Heart right ventricle (tissue), 16 donors: Measurements from ENCODE around the gene OR5B3. TPM values are rescaled to one million over a fixed set of nuclear protein-coding genes. Genes with fewer than 3 reads are reported as not detected.

Experiments
- ATAC-seq, 8 donors: fragments of 200-7000 bp; cut with Tn5 transposase; one replicate each; pipeline ENCODE4 v1.9.1; 2020; ENCODE audit warnings: mild to moderate bottlenecking in 8 of 8, moderate library complexity in 8 of 8, moderate number of reproducible peaks in 1 of 8
- DNase-seq, 2 donors: peaks; one replicate each; pipeline ENCODE4 v3.0.0-alpha.2; 2020
- H3K27ac ChIP-seq, 10 donors: fragments of 200-600 bp; sonication (generic) in 2 of 10; one replicate each; pipeline versions ENCODE4 v1.5.0 to v1.8.0; 2020 to 2022; ENCODE audit warnings: mild to moderate bottlenecking in 3 of 10
- H3K27me3 ChIP-seq, 7 donors: fragments of 200-600 bp; one replicate each; pipeline ENCODE4 v1.8.0; 2021 to 2022; ENCODE audit warnings: mild to moderate bottlenecking in 2 of 7
- H3K36me3 ChIP-seq, 9 donors: fragments of 200-600 bp; sonication (generic) in 1 of 9; one replicate each; pipeline versions ENCODE4 v1.5.0 to v1.8.0; 2020 to 2022; ENCODE audit warnings: mild to moderate bottlenecking in 2 of 9
- H3K4me1 ChIP-seq, 9 donors: fragments of 200-600 bp; sonication (generic) in 1 of 9; one replicate each; pipeline versions ENCODE4 v1.5.0 to v1.8.0; 2020 to 2022; ENCODE audit warnings: mild to moderate bottlenecking in 4 of 9
- H3K4me3 ChIP-seq, 10 donors: fragments of 200-600 bp; sonication (generic) in 2 of 10; one replicate each; pipeline versions ENCODE4 v1.5.0 to v1.8.0; 2020 to 2022; ENCODE audit warnings: mild to moderate bottlenecking in 7 of 10, moderate library complexity in 2 of 10
- H3K9me3 ChIP-seq, 11 donors: fragments of 200-600 bp in 10 of 11; sonication (generic) in 2 of 11; one replicate each; pipeline versions ENCODE4 v1.5.0 to v1.8.0; 2013 to 2022; ENCODE audit warnings: mild to moderate bottlenecking in 2 of 11, control low read depth in 1 of 11, moderate library complexity in 1 of 11
- CTCF ChIP-seq, 9 donors: fragments of 200-600 bp; sonication (generic) in 2 of 9; IDR thresholded peaks; one replicate each; pipeline versions ENCODE4 v1.5.0 to v1.8.0; 2021 to 2022; ENCODE audit warnings: antibody characterized with exemption in 9 of 9, mild to moderate bottlenecking in 5 of 9, moderate library complexity in 1 of 9
- WGBS, 2 donors: extraction: QIAGEN DNeasy Blood & Tissue Kit; methylation state at CpG; one replicate each; pipeline ENCODE4 v1.1.7; 2013; ENCODE audit warnings: inconsistent platforms in 1 of 2; 5-methylcytosine and 5-hydroxymethylcytosine counted together
- intact Hi-C, 10 donors: fragments of 100-400 bp; cut with DNase I; formaldehyde crosslinking; loops; one replicate each; pipeline versions ENCODE4 v1.11.1 to v1.14.2; 2022
- polyA plus RNA-seq, 2 donors: library from polyadenylated mRNA; stranded (reverse); fragments of 200-250 nt; gene quantifications; one replicate each; pipeline ENCODE4 v1.2.3, GENCODE V29; 2013
- total RNA-seq, 10 donors: library from RNA; stranded (reverse); fragmentation: NEBNext Ultra II Directional in 3 of 10; extraction: Animal tissue kit (Norgen Biotek cat#: 25700) in 3 of 10; gene quantifications; one replicate each; pipeline versions ENCODE4 v1.2.1 to v1.2.4, GENCODE V29; 2021 to 2023
- donor health status: Arrhythmogenic right ventricular cardiomyopathy.
- donor health status: ischemic (EF 13 %, LVEDD 7.1; RV severe dilation, severe dysfunction).
- donor health status: healthy with polysubstance abuse.
- donor health status: DM: no; HTN: yes; CAD: no.
- donor health status: DM: no; HTN: no; CAD: no.
- donor health status: ischemic (EF 25% LVEDD 6.9; RV normal size, moderate dysfunction).
- donor health status: ischemic (EF 25% LVEDD 5.7; RV mildly dilated, moderate dysfunction).
- donor health status: healthy.
- donor health status: DM: yes; HTN: yes; CAD: no.
- donor health status: Ischemic cardiomyopathy.
- donor health status: ischemic (EF 35%, LVEDD 5.7; RV mildly dilated, moderate dysfunction).
- donor health status: nonischemic (EF 11% LVEDD 7.7; RV severe dilation, severe dysfunction).
- donor health status: DM: yes; HTN: yes; CAD: no.
- donor health status: PGD.
- donor health status: ischemic (EF 29% LVEDD 5.4; RV normal size, mild dysfunction).
- donor health status: nonischemic (EF 23%, LVEDD 6.1; RV moderate dilation, normal function).

Gene OR5B3
- total and polyA plus RNA-seq, 12 donors = not detected

- WGBS, 2 donors = 86 to 98% methylated on average over 1 of the region's 1 CpG
- H3K27ac ChIP-seq = no peak within 1 kb of the TSS
- no peaks in the 10 kb centered on the region for H3K4me1 ChIP-seq
- TF ChIP-seq CTCF (IDR thresholded peaks at IDR 0.05) = no peak
- no peaks in the 10 kb centered on the region for H3K36me3 ChIP-seq
- DNase-seq = no peak
- peaks cover 0 to 39% (median 21%) of the 10 kb centered on the region in 11 donors for H3K9me3 ChIP-seq
- no peaks in the 10 kb centered on the region for H3K27me3 ChIP-seq
- intact Hi-C loops = no loop called here
- H3K4me3 ChIP-seq = no peak within 1 kb of the TSS
- ATAC-seq = no peak
These were observed 35.5 kb upstream of the OR5B3 start, which contains the start of gene OR5B12 for GRCh38 chr11:58442136-58442535. Gene OR5B12 (minus strand): TSS chr11:58442236. CDS start chr11:58440151, 2,085 bp downstream.

- Histone ChIP-seq H3K27me3 (no peaks in the 10 kb centered on the region), H3K36me3 (no peaks in the 10 kb centered on the region), H3K27ac (no peak overlapping the region), H3K4me3 (no peak overlapping the region), H3K9me3 (peaks cover 0 to 24% (median 10%) of the 10 kb centered on the region in 11 donors), H3K4me1 (no peaks in the 10 kb centered on the region)
- WGBS, 2 donors = 28 to 44% methylated on average over 4 of the region's 4 CpGs
- no peak for DNase-seq
- ATAC-seq = no peak
- intact Hi-C loops = no loop called here
- TF ChIP-seq CTCF (IDR thresholded peaks at IDR 0.05) = no peak
These were observed 31.8 kb upstream of the OR5B3 start for GRCh38 chr11:58438486-58438885.

- Histone ChIP-seq H3K4me3 (no peak overlapping the region), H3K9me3 (peaks cover 0 to 30% (median 14%) of the 10 kb centered on the region in 11 donors), H3K27me3 (no peaks in the 10 kb centered on the region), H3K36me3 (no peaks in the 10 kb centered on the region), H3K4me1 (no peaks in the 10 kb centered on the region), H3K27ac (no peak overlapping the region)
- DNase-seq = no peak
- intact Hi-C loops = no loop called here
- no peak for ATAC-seq
- TF ChIP-seq CTCF (IDR thresholded peaks at IDR 0.05) = no peak
- 64 to 74% methylated on average over 3 of the region's 3 CpGs for WGBS, 2 donors
These were observed 27.5 kb upstream of the OR5B3 start for GRCh38 chr11:58434217-58434616.

GRCh38 chr11:58433638-58434203 is 27.0 kb upstream of the OR5B3 start:
- intact Hi-C loops = no loop called here
- Histone ChIP-seq H3K4me1 (no peaks in the 10 kb centered on the region), H3K36me3 (no peaks in the 10 kb centered on the region), H3K9me3 (peaks cover 0 to 35% (median 16%) of the 10 kb centered on the region in 11 donors), H3K27me3 (no peaks in the 10 kb centered on the region), H3K27ac (no peak overlapping the region), H3K4me3 (no peak overlapping the region)
- DNase-seq = no peak
- WGBS, 2 donors = 38 to 74% methylated on average over 3 of the region's 3 CpGs
- no peak for ATAC-seq
- TF ChIP-seq CTCF (IDR thresholded peaks at IDR 0.05) = no peak
